GM12891 (cell line): ENCODE data around the gene SULT2B1.

Source experiments
- POLR2A ChIP-seq: IDR thresholded peaks from 2 replicates; pipeline ENCODE4 v1.6.1; 2011; ENCODE audit warnings: low read depth, low read length, control low read depth
- POLR2AphosphoS5 ChIP-seq: IDR thresholded peaks from 2 replicates; pipeline ENCODE4 v1.6.1; 2011; ENCODE audit warnings: low read depth, low read length, control low read depth
- POU2F2 ChIP-seq: IDR thresholded peaks from 2 replicates; pipeline ENCODE4 v1.6.1; 2011; ENCODE audit warnings: low read depth, mild to moderate bottlenecking, control low read depth, low read length, moderate library complexity
- SPI1 ChIP-seq: IDR thresholded peaks from 2 replicates; pipeline ENCODE4 v1.6.1; 2011; ENCODE audit warnings: low read depth, low read length, control low read depth
- TAF1 ChIP-seq: IDR thresholded peaks from 2 replicates; pipeline ENCODE4 v1.6.1; 2011; ENCODE audit warnings: low read depth, low read length, control low read depth

DNA sequence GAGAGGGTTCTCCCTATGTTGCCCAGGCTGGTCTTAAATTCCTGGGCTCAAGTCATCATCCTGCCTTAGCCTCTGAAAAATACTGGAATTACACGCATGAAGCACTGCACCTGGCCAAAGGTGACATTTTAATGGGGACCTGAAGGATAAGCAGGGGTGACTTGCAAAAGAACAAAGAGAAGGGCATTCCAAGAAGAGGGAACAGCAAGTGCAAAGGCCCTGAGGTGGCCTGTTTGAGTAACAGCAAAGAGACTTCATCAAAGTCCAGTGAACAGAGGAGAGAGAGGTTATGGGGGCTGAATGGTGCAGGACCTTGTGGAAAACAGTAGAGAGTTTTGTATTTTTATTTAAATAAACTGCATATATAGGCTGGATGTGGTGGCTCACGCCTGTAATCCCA lies 89.9 kb downstream of the SULT2B1 start:
- TF ChIP-seq POLR2AphosphoS5 (no peak), SPI1 (no peak), POLR2A (no peak), POU2F2 (no peak), TAF1 (no peak)
